Lower lobe of right lung (tissue), 2 donors: ENCODE measurements around the gene SGMS1. TPM values are rescaled to one million over a fixed set of nuclear protein-coding genes. Genes with fewer than 3 reads are reported as not detected.

Source experiments
- ATAC-seq, 2 donors: fragments of 200-7000 bp; cut with Tn5 transposase; one replicate each; pipeline ENCODE4 v1.9.1; 2020 to 2022; ENCODE audit warnings: mild to moderate bottlenecking in 2 of 2, moderate library complexity in 2 of 2
- DNase-seq: peaks from one replicate; pipeline ENCODE4 v3.0.0-alpha.2; 2020
- H3K27ac ChIP-seq: fragments of 200-600 bp; one replicate; pipeline ENCODE4 v1.8.0; 2022
- H3K27me3 ChIP-seq: fragments of 200-600 bp; one replicate; pipeline ENCODE4 v1.8.0; 2022; ENCODE audit warnings: low read depth
- H3K36me3 ChIP-seq: fragments of 200-600 bp; one replicate; pipeline ENCODE4 v1.8.0; 2022; ENCODE audit warnings: mild to moderate bottlenecking
- H3K4me1 ChIP-seq: fragments of 200-600 bp; one replicate; pipeline ENCODE4 v1.8.0; 2022
- H3K4me3 ChIP-seq: fragments of 200-600 bp; one replicate; pipeline ENCODE4 v1.8.0; 2022; ENCODE audit warnings: mild to moderate bottlenecking
- H3K9me3 ChIP-seq: fragments of 200-600 bp; one replicate; pipeline ENCODE4 v1.8.0; 2022
- CTCF ChIP-seq: fragments of 200-600 bp; IDR thresholded peaks from one replicate; pipeline ENCODE4 v1.8.0; 2022; ENCODE audit warnings: antibody characterized with exemption, mild to moderate bottlenecking
- intact Hi-C: fragments of 100-400 bp; cut with DNase I; formaldehyde crosslinking; loops from one replicate; pipeline ENCODE4 v1.11.0; 2022
- total RNA-seq: library from RNA; stranded (reverse); fragmentation: NEBNext Ultra II Directional; extraction: Animal tissue kit (Norgen Biotek cat#: 25700); gene quantifications from one replicate; pipeline ENCODE4 v1.2.1, GENCODE V29; 2021
- donor health status: DM: no; HTN: yes; CAD: no; lungs with severe emphysema.

The SGMS1 gene
- total RNA-seq, 1 donor from 2014 or later: 72.3 TPM

GRCh38 chr10:50561266-50561665 is 62.5 kb downstream of the SGMS1 start:
- Histone ChIP-seq H3K36me3 (no peaks in the 10 kb centered on the region), H3K4me3 (no peak overlapping the region), H3K9me3 (no peaks in the 10 kb centered on the region), H3K27ac (no peak overlapping the region), H3K4me1 (peaks cover 22% of the 10 kb centered on the region), H3K27me3 (no peaks in the 10 kb centered on the region)
- intact Hi-C loops: no loop called here
- no peak for DNase-seq
- TF ChIP-seq CTCF: no peak
- ATAC-seq: peak; percentile 81 to 91

- intact Hi-C loops: no loop called here
- H3K36me3 ChIP-seq: no peaks in the 10 kb centered on the region
- H3K4me1 ChIP-seq: peaks cover 29% of the 10 kb centered on the region
- no peak overlapping the region for H3K4me3 ChIP-seq
- H3K27me3 ChIP-seq: no peaks in the 10 kb centered on the region
- ATAC-seq (no peak), DNase-seq (no peak)
- H3K9me3 ChIP-seq: no peaks in the 10 kb centered on the region
- TF ChIP-seq CTCF: no peak
- no peak overlapping the region for H3K27ac ChIP-seq
Observed at GRCh38 chr10:50560370-50560769, 63.4 kb downstream of the SGMS1 start.

- no peak overlapping the region for H3K4me3 ChIP-seq
- no peak for DNase-seq
- no peak overlapping the region for H3K27ac ChIP-seq
- intact Hi-C loops: loop anchor here (10.0 kb wide), 1 partner anchor 66 kb away; the partner anchor contains the start of gene SGMS1
- TF ChIP-seq CTCF: no peak
- H3K27me3 ChIP-seq: no peaks in the 10 kb centered on the region
- H3K9me3 ChIP-seq: no peaks in the 10 kb centered on the region
- no peak for ATAC-seq
- H3K4me1 ChIP-seq: peaks cover 37% of the 10 kb centered on the region
- H3K36me3 ChIP-seq: no peaks in the 10 kb centered on the region
Observed at GRCh38 chr10:50558371-50558770, 65.4 kb downstream of the SGMS1 start.

- Histone ChIP-seq H3K4me1 (peaks cover 43% of the 10 kb centered on the region), H3K4me3 (no peak overlapping the region), H3K9me3 (no peaks in the 10 kb centered on the region), H3K27ac (no peak overlapping the region), H3K27me3 (no peaks in the 10 kb centered on the region), H3K36me3 (no peaks in the 10 kb centered on the region)
- no peak for ATAC-seq
- DNase-seq: no peak
- TF ChIP-seq CTCF: no peak
- intact Hi-C loops: loop anchor here (10.0 kb wide), 1 partner anchor 68 kb away; the partner anchor contains the start of gene SGMS1
Observed at GRCh38 chr10:50557130-50557682, 66.5 kb downstream of the SGMS1 start.

GRCh38 chr10:50556237-50557120 is 67.3 kb downstream of the SGMS1 start:
- H3K9me3 ChIP-seq: no peaks in the 10 kb centered on the region
- H3K36me3 ChIP-seq: no peaks in the 10 kb centered on the region
- peaks cover 41% of the 10 kb centered on the region for H3K4me1 ChIP-seq
- ATAC-seq (no peak), DNase-seq (no peak)
- intact Hi-C loops: loop anchor here (10.0 kb wide), 1 partner anchor 68 kb away; the partner anchor contains the start of gene SGMS1
- TF ChIP-seq CTCF: no peak
- no peak overlapping the region for H3K4me3 ChIP-seq
- H3K27ac ChIP-seq: peak overlapping the region; percentile 7
- no peaks in the 10 kb centered on the region for H3K27me3 ChIP-seq
